ENCODE measurements around the gene GAS2L1.

GRCh38 chr22:29298641-29299040 is 7.8 kb upstream of the GAS2L1 start:
- no peak for TF ChIP-seq YY2 (tag by site-specific recombination; IDR thresholded peaks at IDR 0.05)
- TF ChIP-seq ZNF121 (tag by site-specific recombination; IDR thresholded peaks at IDR 0.05): no peak
- TF ChIP-seq ZFP3 (tag by site-specific recombination; IDR thresholded peaks at IDR 0.05; ENCODE audit: low read depth): no peak
- no peak for TF ChIP-seq ZNF76 (tag by site-specific recombination; IDR thresholded peaks at IDR 0.05; ENCODE audit: borderline replicate concordance, low read depth)
- TF ChIP-seq ZNF792 (tag by site-specific recombination; IDR thresholded peaks at IDR 0.05): no peak
- no peak for TF ChIP-seq ZNF645 (tag by site-specific recombination; IDR thresholded peaks at IDR 0.05)
- TF ChIP-seq PATZ1 (tag by site-specific recombination; IDR thresholded peaks at IDR 0.05): no peak
- no peak for TF ChIP-seq KLF17 (tag by site-specific recombination; IDR thresholded peaks at IDR 0.05)
- no peak for TF ChIP-seq ZNF777 (tag by site-specific recombination; IDR thresholded peaks at IDR 0.05; ENCODE audit: borderline replicate concordance)
- TF ChIP-seq MYNN (tag by site-specific recombination; IDR thresholded peaks at IDR 0.05; ENCODE audit: borderline replicate concordance): no peak
- no peak for TF ChIP-seq MZF1 (tag by site-specific recombination; IDR thresholded peaks at IDR 0.05; ENCODE audit: borderline replicate concordance)
- TF ChIP-seq ZNF274 (IDR thresholded peaks at IDR 0.05; ENCODE audit: low read length): no peak
- no peak for TF ChIP-seq ZNF274 (tag by site-specific recombination; IDR thresholded peaks at IDR 0.05; ENCODE audit: borderline replicate concordance)
- TF ChIP-seq CTCF (tag by site-specific recombination; IDR thresholded peaks at IDR 0.05): no peak
- TF ChIP-seq ZNF416 (tag by site-specific recombination; IDR thresholded peaks at IDR 0.05): no peak

Measured in HEK293 (cell line).